B cell (primary cell): ENCODE measurements around the gene CHRM1. TPM values are rescaled to one million over a fixed set of nuclear protein-coding genes. Genes with fewer than 3 reads are reported as not detected.
"Not testable (repeated sequence)": the region's sequence is repeated elsewhere in the genome, so short reads cannot be mapped to it uniquely, and the experiment has no call there.

Source experiments
- ATAC-seq: fragments of 200-7000 bp; cut with Tn5 transposase; one replicate; pipeline ENCODE4 v1.10.0; 2021; ENCODE audit warnings: low read depth, mild to moderate bottlenecking, moderate number of reproducible peaks, moderate library complexity
- CTCF ChIA-PET: fragments of 350-600 bp; sonication (Branson Sonifier 250); formaldehyde crosslinking; loops from one replicate; lab custom pipeline; 2021; ENCODE audit warnings: antibody characterized with exemption, inconsistent platforms; lab: Charles Lee
- POLR2A ChIA-PET: fragments of 350-600 bp; sonication (Branson Sonifier 250); formaldehyde crosslinking; loops from one replicate; lab custom pipeline; 2021; ENCODE audit warnings: antibody characterized with exemption; lab: Charles Lee
- DNase-seq: peaks from one replicate; pipeline ENCODE4 v3.0.0; 2013
- H2AFZ ChIP-seq: 2 replicates; pipeline ENCODE4 v1.6.1; 2012; ENCODE audit warnings: mild to moderate bottlenecking, low read depth, low read length; ENCODE audit not compliant: insufficient read depth, poor library complexity, severe bottlenecking
- H3K27ac ChIP-seq, 2 donors: 1 replicate in 1 of 2; 2 replicates in 1 of 2; pipeline ENCODE4 v1.5.1; 2012 to 2013; ENCODE audit warnings: low read length in 2 of 2, mild to moderate bottlenecking in 2 of 2, moderate library complexity in 1 of 2
- H3K27me3 ChIP-seq, 4 experiments: fragments of 200-600 bp in 1 of 4; sonication (generic) in 1 of 4; replicated peaks in 1 of 4; 1 replicate in 2 of 4; 2 replicates in 2 of 4; pipeline versions ENCODE4 v1.6.1 to v1.7.0; 2013 to 2016; ENCODE audit warnings: low read length in 3 of 4, mild to moderate bottlenecking in 2 of 4, mixed read lengths in 1 of 4, moderate library complexity in 1 of 4; ENCODE audit not compliant: insufficient read depth in 4 of 4, control insufficient read depth in 3 of 4; ENCODE audit errors: control extremely low read depth in 1 of 4
- H3K36me3 ChIP-seq, 2 experiments: replicated peaks in 1 of 2; 1 replicate in 1 of 2; 2 replicates in 1 of 2; pipeline versions ENCODE4 v1.6.1 to v1.7.1; 2013; ENCODE audit warnings: low read length in 1 of 2; ENCODE audit not compliant: insufficient read depth in 2 of 2, control insufficient read depth in 1 of 2; ENCODE audit errors: control extremely low read depth in 1 of 2, extremely low read depth in 1 of 2
- H3K4me1 ChIP-seq, 2 donors: fragments of 200-600 bp in 1 of 2; sonication (generic) in 1 of 2; 1 replicate in 1 of 2; 2 replicates in 1 of 2; pipeline versions ENCODE4 v1.5.1 to v1.6.1; 2013 to 2017; ENCODE audit warnings: low read length in 2 of 2; ENCODE audit not compliant: control insufficient read depth in 2 of 2, insufficient read depth in 2 of 2
- H3K4me2 ChIP-seq: replicated peaks from 2 replicates; pipeline ENCODE3; 2012; ENCODE audit warnings: mild to moderate bottlenecking, low read depth, low read length; ENCODE audit not compliant: poor library complexity, severe bottlenecking
- H3K4me3 ChIP-seq, 5 experiments: fragments of 200-600 bp in 1 of 5; sonication (generic) in 1 of 5; 1 replicate in 3 of 5; 2 replicates in 2 of 5; pipeline versions ENCODE4 v1.5.1 to v1.7.0; 2011 to 2016; ENCODE audit warnings: low read length in 4 of 5, mild to moderate bottlenecking in 4 of 5, low read depth in 2 of 5, control low read depth in 1 of 5, moderate library complexity in 1 of 5; ENCODE audit not compliant: insufficient read depth in 1 of 5; ENCODE audit errors: control extremely low read depth in 1 of 5, extremely low read depth in 1 of 5
- H3K79me2 ChIP-seq: fragments of 200-600 bp; sonication (generic); one replicate; pipeline ENCODE4 v1.6.0; 2016; ENCODE audit warnings: low read length; ENCODE audit not compliant: control insufficient read depth, insufficient read depth
- H3K9ac ChIP-seq: fragments of 200-600 bp; sonication (generic); 2 replicates; pipeline ENCODE4 v1.6.1; 2017; ENCODE audit warnings: mild to moderate bottlenecking, low read length, moderate library complexity
- H3K9me3 ChIP-seq, 3 donors: one replicate each; pipeline versions ENCODE4 v1.6.1 to v1.7.1; 2013; ENCODE audit warnings: low read length in 2 of 3; ENCODE audit not compliant: control insufficient read depth in 2 of 3, insufficient read depth in 1 of 3; ENCODE audit errors: control extremely low read depth in 1 of 3
- H4K20me1 ChIP-seq: 2 replicates; pipeline ENCODE4 v1.6.0; 2012; ENCODE audit warnings: mild to moderate bottlenecking, low read length; ENCODE audit not compliant: insufficient read depth, control insufficient read depth, poor library complexity, severe bottlenecking
- H3K27ac Mint-ChIP-seq: one replicate; pipeline ENCODE4 v1.8.0; 2021; ENCODE audit warnings: mixed read lengths
- H3K27me3 Mint-ChIP-seq: one replicate; pipeline ENCODE4 v1.8.0; 2021; ENCODE audit warnings: mixed read lengths
- H3K4me1 Mint-ChIP-seq: one replicate; pipeline ENCODE4 v1.8.0; 2021; ENCODE audit warnings: mixed read lengths
- H3K4me3 Mint-ChIP-seq: one replicate; pipeline ENCODE4 v1.8.0; 2021; ENCODE audit warnings: mixed read lengths
- H3K9me3 Mint-ChIP-seq: one replicate; pipeline ENCODE4 v1.8.0; 2022; ENCODE audit warnings: mixed read lengths; ENCODE audit not compliant: insufficient read depth
- EZH2 ChIP-seq: IDR thresholded peaks from 2 replicates; pipeline ENCODE4 v1.6.1; 2012; ENCODE audit warnings: borderline replicate concordance, low read depth, mild to moderate bottlenecking, moderate library complexity, low read length; ENCODE audit not compliant: insufficient read depth, poor library complexity, severe bottlenecking
- WGBS: methylation state at CpG from one replicate; pipeline ENCODE4 v1.1.5; 2013; ENCODE audit warnings: missing lambda C conversion rate; ENCODE audit not compliant: insufficient coverage; 5-methylcytosine and 5-hydroxymethylcytosine counted together
- intact Hi-C: fragments of 100-400 bp; cut with micrococcal nuclease; formaldehyde crosslinking; loops from one replicate; pipeline ENCODE4 v1.10.0; 2022
- polyA plus RNA-seq: library from polyadenylated mRNA; depleted of rRNA; stranded (reverse); fragments of >200 nt; gene quantifications from 2 replicates; pipeline ENCODE4 v1.2.3, GENCODE V29; 2012
- total RNA-seq, 2 donors: library from RNA; stranded (reverse); fragments of 120-200 nt in 1 of 2; gene quantifications; 1 replicate in 1 of 2; 2 replicates in 1 of 2; pipeline versions ENCODE4 v1.2.3 to v1.2.4, GENCODE V29; 2013 to 2022
- TF ChIP-seq, protein P1 (sequence below): fragments of 200-600 bp; IDR thresholded peaks from one replicate; pipeline ENCODE4 v1.8.0; 2022; ENCODE audit warnings: antibody characterized with exemption, mild to moderate bottlenecking

CHRM1 gene
- total and polyA plus RNA-seq, 2 donors (not counting 1 experiment from before 2014, with no cell fraction given), result not detected

DNA sequence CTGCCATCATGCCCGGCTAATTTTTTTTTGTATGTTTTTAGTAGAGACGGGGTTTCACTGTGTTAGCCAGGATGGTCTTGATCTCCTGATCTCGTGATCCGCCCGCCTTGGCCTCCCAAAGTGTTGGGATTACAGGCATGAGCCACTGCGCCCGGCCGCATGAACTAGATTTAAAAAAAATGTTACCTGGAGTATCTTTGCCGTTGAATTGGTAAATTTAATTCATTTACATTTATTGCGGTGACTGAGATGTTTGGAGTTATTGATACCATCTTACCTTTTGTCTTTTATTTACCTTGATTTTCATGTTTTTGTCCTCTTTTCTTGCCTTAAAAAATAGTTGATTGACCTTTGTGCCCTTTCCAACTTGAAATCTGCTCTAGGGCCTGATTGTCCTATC, 24.4 kb upstream of the CHRM1 start:
- H3K79me2 ChIP-seq, CTCF ChIA-PET, intact Hi-C loops, H4K20me1 ChIP-seq, H3K4me3 ChIP-seq, H3K27ac ChIP-seq, POLR2A ChIA-PET, H3K9me3 Mint-ChIP-seq, H3K9ac ChIP-seq, H3K27ac Mint-ChIP-seq, H3K36me3 ChIP-seq, H3K4me2 ChIP-seq, H2AFZ ChIP-seq, H3K4me1 ChIP-seq, H3K4me3 Mint-ChIP-seq, ATAC-seq, H3K9me3 ChIP-seq, DNase-seq, H3K4me1 Mint-ChIP-seq, H3K27me3 ChIP-seq: not testable (repeated sequence)
- no CpG with 5 or more reads among the region's 10 CpGs for WGBS
- H3K27me3 Mint-ChIP-seq, result peaks cover 34% of the 10 kb centered on the region

DNA sequence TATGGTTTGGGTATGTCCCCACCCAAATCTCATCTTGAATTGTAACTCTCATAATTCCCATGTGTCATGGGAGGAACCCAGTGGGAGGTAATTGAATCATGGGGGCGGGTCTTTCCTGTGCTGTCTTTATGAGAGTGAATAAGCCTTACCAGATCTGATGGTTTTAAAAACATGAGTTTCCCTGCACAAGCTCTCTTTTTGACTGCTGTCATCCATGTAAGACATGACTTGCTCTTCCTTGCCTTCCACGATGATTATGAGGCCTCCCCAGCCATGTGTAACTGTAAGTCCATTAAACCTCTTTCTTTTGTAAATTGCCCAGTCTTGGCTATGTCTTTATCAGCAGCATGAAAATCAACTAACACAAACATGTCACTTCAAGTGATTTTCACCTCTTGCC, 16.4 kb upstream of the CHRM1 start:
- H3K4me2 ChIP-seq, ATAC-seq, H3K9me3 ChIP-seq, H3K36me3 ChIP-seq, H3K27ac ChIP-seq, H3K4me1 Mint-ChIP-seq, DNase-seq, POLR2A ChIA-PET, H3K9me3 Mint-ChIP-seq, intact Hi-C loops, H3K79me2 ChIP-seq, H3K9ac ChIP-seq, H3K27ac Mint-ChIP-seq, H3K27me3 ChIP-seq, H4K20me1 ChIP-seq, H3K4me1 ChIP-seq, H3K4me3 ChIP-seq, H2AFZ ChIP-seq, H3K4me3 Mint-ChIP-seq: not testable (repeated sequence)
- CTCF ChIA-PET, result interaction anchor here (1.5 kb wide), 1 partner anchor 32 kb away, joined by 3 read pairs; no protein-coding TSS in a partner anchor
- WGBS, result 100% methylated on average over 2 of the region's 2 CpGs
- H3K27me3 Mint-ChIP-seq, result peaks cover 29% of the 10 kb centered on the region

DNA sequence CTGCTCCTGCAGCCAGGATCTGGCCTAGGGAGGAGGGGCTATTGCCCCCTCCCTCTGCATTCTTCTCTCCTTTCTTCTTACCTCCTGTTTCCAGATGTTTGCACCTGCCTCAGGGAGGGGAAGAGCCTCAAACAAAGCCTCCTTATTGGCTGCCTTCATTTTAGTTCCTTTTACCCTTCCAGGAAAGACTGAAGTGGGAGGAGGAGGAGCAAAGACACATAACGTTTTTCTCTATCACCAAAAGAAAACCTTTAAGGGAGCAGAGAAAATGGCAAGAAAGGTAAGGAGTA, 13.3 kb upstream of the CHRM1 start:
- H3K4me1 ChIP-seq, result no peaks in the 10 kb centered on the region
- CTCF ChIA-PET, result no interaction called here

More for the DNA sequence above, 13.3 kb upstream of the CHRM1 start:
- POLR2A ChIA-PET, result no interaction called here
- Histone ChIP-seq H4K20me1 (no peaks in the 10 kb centered on the region), H2AFZ (no peak overlapping the region), H3K9me3 (peaks cover 0 to 4% (median 2%) of the 10 kb centered on the region in 3 donors), H3K4me2 (no peak overlapping the region), H3K9ac (no peak overlapping the region), H3K36me3 (no peaks in the 10 kb centered on the region), H3K79me2 (no peaks in the 10 kb centered on the region), H3K4me3 (no peak overlapping the region), H3K27ac (no peak overlapping the region), H3K27me3 (peaks cover 0 to 24% (median 1%) of the 10 kb centered on the region in 4 experiments)
- Mint-ChIP-seq H3K27me3 (peaks cover 45% of the 10 kb centered on the region), H3K4me1 (no peaks in the 10 kb centered on the region), H3K9me3 (no peaks in the 10 kb centered on the region), H3K27ac (no peak overlapping the region), H3K4me3 (no peak overlapping the region)
- intact Hi-C loops, result no loop called here
- WGBS, result no CpG with 5 or more reads among the region's 1 CpG
- DNase-seq (no peak), ATAC-seq (no peak)
- TF ChIP-seq, protein P1, sequence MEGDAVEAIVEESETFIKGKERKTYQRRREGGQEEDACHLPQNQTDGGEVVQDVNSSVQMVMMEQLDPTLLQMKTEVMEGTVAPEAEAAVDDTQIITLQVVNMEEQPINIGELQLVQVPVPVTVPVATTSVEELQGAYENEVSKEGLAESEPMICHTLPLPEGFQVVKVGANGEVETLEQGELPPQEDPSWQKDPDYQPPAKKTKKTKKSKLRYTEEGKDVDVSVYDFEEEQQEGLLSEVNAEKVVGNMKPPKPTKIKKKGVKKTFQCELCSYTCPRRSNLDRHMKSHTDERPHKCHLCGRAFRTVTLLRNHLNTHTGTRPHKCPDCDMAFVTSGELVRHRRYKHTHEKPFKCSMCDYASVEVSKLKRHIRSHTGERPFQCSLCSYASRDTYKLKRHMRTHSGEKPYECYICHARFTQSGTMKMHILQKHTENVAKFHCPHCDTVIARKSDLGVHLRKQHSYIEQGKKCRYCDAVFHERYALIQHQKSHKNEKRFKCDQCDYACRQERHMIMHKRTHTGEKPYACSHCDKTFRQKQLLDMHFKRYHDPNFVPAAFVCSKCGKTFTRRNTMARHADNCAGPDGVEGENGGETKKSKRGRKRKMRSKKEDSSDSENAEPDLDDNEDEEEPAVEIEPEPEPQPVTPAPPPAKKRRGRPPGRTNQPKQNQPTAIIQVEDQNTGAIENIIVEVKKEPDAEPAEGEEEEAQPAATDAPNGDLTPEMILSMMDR, result no peak
- TF ChIP-seq EZH2, result no peak
